HCT116 (cell line): ENCODE data around the gene PLA2G4C. TPM values are rescaled to one million over a fixed set of nuclear protein-coding genes. Genes with fewer than 3 reads are reported as not detected.
"Not testable (repeated sequence)": the region's sequence is repeated elsewhere in the genome, so short reads cannot be mapped to it uniquely, and the experiment has no call there.

ENCODE experiments used
- ATAC-seq: fragments of 200-7000 bp; cut with Tn5 transposase; 2 replicates; pipeline ENCODE4 v1.9.1; 2020; ENCODE audit warnings: mild to moderate bottlenecking, moderate library complexity
- BruUV-seq: library from RNA; stranded (reverse); fragments of 400-500 nt; replicated peaks from 2 replicates; lab custom pipeline; 2021; lab: Mats Ljungman, UMichigan
- CTCF ChIA-PET: fragments of 300-600 bp; sonication (Branson Sonifier 250); formaldehyde crosslinking; loops from one replicate; lab custom pipeline; 2021; ENCODE audit warnings: antibody characterized with exemption; lab: Charles Lee
- POLR2A ChIA-PET: fragments of 300-600, 350-600 bp; sonication (Branson Sonifier 250); formaldehyde crosslinking; loops from one replicate; lab custom pipeline; 2021; ENCODE audit warnings: antibody characterized with exemption; lab: Charles Lee
- RAD21 ChIA-PET, 2 experiments: fragments of 300-600 bp; sonication (Branson Sonifier 250); formaldehyde crosslinking; loops; one replicate each; lab custom pipeline; 2023; ENCODE audit warnings: low total read pairs in 2 of 2; ENCODE audit not compliant: uncharacterized antibody in 2 of 2, unreplicated experiment in 2 of 2, low non-redundant PET in 1 of 2; lab: Charles Lee
- DNase-seq: peaks from one replicate; pipeline ENCODE4 v3.0.0-alpha.2; 2010; ENCODE audit warnings: low read depth, low spot score
- H2AFZ ChIP-seq: fragments of 200-600 bp; shearing (Covaris generic), sonication (generic); 2 replicates; pipeline ENCODE4 v1.6.1; 2017; ENCODE audit warnings: low read depth, mixed run types, mixed read lengths, antibody characterized with exemption, low read length; ENCODE audit not compliant: poor library complexity, severe bottlenecking
- H3K27ac ChIP-seq: 2 replicates; pipeline ENCODE4 v1.5.1; 2012; ENCODE audit warnings: low read depth, low read length
- H3K27me3 ChIP-seq: fragments of 200-600 bp; sonication (generic); 2 replicates; pipeline ENCODE4 v1.6.1; 2016; ENCODE audit warnings: mixed run types, low read length, mixed read lengths; ENCODE audit not compliant: insufficient read depth
- H3K36me3 ChIP-seq, 2 experiments: fragments of 200-500 bp in 1 of 2; fragments of 200-600 bp in 1 of 2; sonication (Bioruptor generic) in 1 of 2; sonication (generic) in 1 of 2; 2 replicates each; pipeline versions ENCODE4 v1.5.1 to v1.6.1; 2014 to 2016; ENCODE audit warnings: low read length in 2 of 2, inconsistent platforms in 1 of 2, mixed read lengths in 1 of 2, mixed run types in 1 of 2; ENCODE audit not compliant: insufficient read depth in 2 of 2, control insufficient read depth in 1 of 2
- H3K4me1 ChIP-seq, 2 experiments: fragments of 200-600 bp in 1 of 2; sonication (generic) in 1 of 2; 2 replicates each; pipeline versions ENCODE4 v1.5.1 to v1.6.1; 2012 to 2017; ENCODE audit warnings: low read length in 2 of 2, inconsistent platforms in 1 of 2, mild to moderate bottlenecking in 1 of 2, mixed read lengths in 1 of 2, mixed run types in 1 of 2, moderate library complexity in 1 of 2; ENCODE audit not compliant: insufficient read depth in 2 of 2, control insufficient read depth in 1 of 2
- H3K4me2 ChIP-seq: fragments of 200-600 bp; sonication (generic); 2 replicates; pipeline ENCODE4 v1.6.1; 2017; ENCODE audit warnings: mixed run types, low read length, mixed read lengths
- H3K4me3 ChIP-seq, 2 experiments: fragments of 200-600 bp in 1 of 2; sonication (generic) in 1 of 2; replicated peaks in 1 of 2; 2 replicates each; pipeline ENCODE4 v1.5.1; 2011 to 2016; ENCODE audit warnings: low read length in 2 of 2, control low read depth in 1 of 2, low read depth in 1 of 2, mild to moderate bottlenecking in 1 of 2, mixed read lengths in 1 of 2, mixed run types in 1 of 2
- H3K79me2 ChIP-seq: fragments of 200-600 bp; sonication (generic); 2 replicates; pipeline ENCODE4 v1.6.1; 2017; ENCODE audit warnings: mild to moderate bottlenecking, mixed run types, low read length, moderate library complexity, mixed read lengths; ENCODE audit not compliant: insufficient read depth
- H3K9ac ChIP-seq: fragments of 200-600 bp; sonication (generic); 2 replicates; pipeline ENCODE4 v1.6.1; 2016; ENCODE audit warnings: low read length, mixed read lengths
- H3K9me2 ChIP-seq: fragments of 200-600 bp; sonication (generic), shearing (Covaris generic); 2 replicates; pipeline ENCODE4 v1.6.1; 2017; ENCODE audit warnings: mixed run types, mild to moderate bottlenecking, moderate library complexity; ENCODE audit not compliant: insufficient read depth
- H3K9me3 ChIP-seq, 2 experiments: fragments of 200-500 bp in 1 of 2; fragments of 200-600 bp in 1 of 2; sonication (Bioruptor generic) in 1 of 2; sonication (generic) in 1 of 2; 2 replicates each; pipeline ENCODE4 v1.6.1; 2014 to 2017; ENCODE audit warnings: low read length in 2 of 2, mixed read lengths in 2 of 2, inconsistent platforms in 1 of 2, low read depth in 1 of 2, mild to moderate bottlenecking in 1 of 2, mixed run types in 1 of 2, moderate library complexity in 1 of 2; ENCODE audit not compliant: control insufficient read depth in 1 of 2, insufficient read depth in 1 of 2
- H4K20me1 ChIP-seq: fragments of 200-600 bp; sonication (generic), shearing (Covaris generic); 2 replicates; pipeline ENCODE4 v1.6.1; 2017; ENCODE audit warnings: mixed run types, mild to moderate bottlenecking, moderate library complexity; ENCODE audit not compliant: insufficient read depth
- CTCF ChIP-seq, 3 experiments: fragments of 200-600 bp in 1 of 3; sonication (generic) in 1 of 3; IDR thresholded peaks in 2 of 3; conservative IDR thresholded peaks in 1 of 3; 2 replicates each; pipeline ENCODE4 v1.5.1; 2012 to 2017; ENCODE audit warnings: low read depth in 2 of 3, low read length in 2 of 3, antibody characterized with exemption in 1 of 3, borderline replicate concordance in 1 of 3, control low read depth in 1 of 3, mild to moderate bottlenecking in 1 of 3, mixed read lengths in 1 of 3, mixed run types in 1 of 3, moderate library complexity in 1 of 3; ENCODE audit not compliant: insufficient read depth in 1 of 3
- JUND ChIP-seq: IDR thresholded peaks from 2 replicates; pipeline ENCODE4 v1.6.1; 2012
- POLR2AphosphoS5 ChIP-seq: IDR thresholded peaks from 2 replicates; pipeline ENCODE4 v1.6.1; 2011; ENCODE audit warnings: mild to moderate bottlenecking, low read depth, low read length, moderate library complexity
- SP1 ChIP-seq: IDR thresholded peaks from 2 replicates; pipeline ENCODE4 v1.6.1; 2012; ENCODE audit warnings: low read depth
- YY1 ChIP-seq: IDR thresholded peaks from 2 replicates; pipeline ENCODE4 v1.6.1; 2011; ENCODE audit warnings: low read length, low read depth, moderate library complexity, mild to moderate bottlenecking; ENCODE audit not compliant: insufficient replicate concordance; ENCODE audit errors: extremely low read depth
- ZFX ChIP-seq: fragments of 450-650 bp; IDR thresholded peaks from 2 replicates; pipeline ENCODE4 v1.6.1; 2017
- intact Hi-C: fragments of 100-400 bp; cut with micrococcal nuclease; formaldehyde crosslinking; loops from 2 replicates; pipeline ENCODE4 v1.10.0; 2022
- total RNA-seq: library from RNA; stranded (reverse); gene quantifications from one replicate; pipeline ENCODE4 v1.2.1, GENCODE V29; 2021; ENCODE audit not compliant: unreplicated experiment

Gene PLA2G4C
- total RNA-seq, 1 experiment from 2014 or later: 1.7 TPM

DNA sequence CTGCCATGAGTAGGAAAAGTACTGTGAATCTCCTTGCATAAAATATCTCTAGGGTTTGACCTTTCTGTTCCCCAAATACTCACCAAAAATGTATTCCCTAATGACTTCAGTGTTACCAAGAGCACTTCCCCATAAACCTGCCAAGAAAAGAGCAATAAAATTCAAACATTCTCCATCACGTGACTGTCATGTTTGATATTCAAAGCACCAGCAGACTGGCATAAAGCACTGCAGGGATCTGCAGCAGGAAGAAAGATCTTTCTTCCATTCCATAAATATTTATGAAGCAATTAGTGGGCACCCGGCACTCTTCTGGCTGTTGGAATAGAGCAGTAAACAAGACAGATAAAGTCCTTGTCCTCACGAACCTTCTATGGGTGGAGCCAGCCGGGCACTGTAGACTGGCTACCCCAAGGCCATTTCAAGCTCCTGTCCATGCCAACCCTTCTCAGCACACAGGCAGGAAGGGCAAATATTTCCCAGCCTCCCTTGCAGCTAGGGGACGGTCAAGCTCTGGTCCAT, 20.3 kb downstream of the PLA2G4C start:
- POLR2A ChIA-PET: no interaction called here
- no peak overlapping the region for H3K4me3 ChIP-seq
- ATAC-seq: no peak
- BruUV-seq: no TSS peak
- TF ChIP-seq ZFX (no peak), YY1 (no peak), SP1 (no peak), CTCF (IDR thresholded peaks at IDR 0.05 in 2 of 3, conservative IDR thresholded peaks at IDR 0.05 in 1 of 3; ENCODE audit: borderline replicate concordance in 1 of 3, insufficient read depth in 1 of 3, low read depth in 2 of 3, low read length in 2 of 3) (no peak), JUND (no peak), POLR2AphosphoS5 (no peak)
- H3K27ac ChIP-seq: no peak overlapping the region
- no peaks in the 10 kb centered on the region for H3K27me3 ChIP-seq
- no peaks in the 10 kb centered on the region for H3K79me2 ChIP-seq
- no peak for DNase-seq
- no peak overlapping the region for H3K9ac ChIP-seq
- no peaks in the 10 kb centered on the region for H4K20me1 ChIP-seq
- H3K36me3 ChIP-seq: no peaks in the 10 kb centered on the region
- H3K9me2 ChIP-seq: no peaks in the 10 kb centered on the region
- intact Hi-C loops: no loop called here
- RAD21 ChIA-PET: no interaction called here
- no peak overlapping the region for H3K4me2 ChIP-seq
- peaks cover 8 to 16% of the 10 kb centered on the region in 2 experiments; a peak in 2 of 4 replicates for H3K4me1 ChIP-seq
- CTCF ChIA-PET: no interaction called here
- H3K9me3 ChIP-seq: peaks cover 0 to 4% of the 10 kb centered on the region in 2 experiments; a peak in 2 of 4 replicates
- H2AFZ ChIP-seq: no peak overlapping the region

DNA sequence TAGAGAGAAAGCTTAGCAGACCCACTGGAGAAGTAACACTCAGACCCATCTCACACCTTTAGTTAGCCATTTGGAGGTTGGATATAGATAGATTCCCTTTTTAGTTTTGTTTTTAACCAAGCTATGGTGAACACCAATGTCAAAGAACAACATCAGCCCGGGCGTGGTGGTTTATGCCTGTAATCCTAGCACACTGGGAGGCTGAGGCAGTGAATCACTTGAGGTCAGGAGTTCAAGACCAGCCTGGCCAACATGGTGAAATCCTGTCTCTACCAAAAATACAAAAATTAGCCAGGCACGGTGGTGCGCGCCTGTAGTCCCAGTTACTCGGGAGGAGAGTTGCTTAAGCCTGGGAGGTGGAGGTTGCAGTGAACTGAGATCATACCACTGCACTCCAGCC, 21.6 kb downstream of the PLA2G4C start:
- ATAC-seq, DNase-seq, H3K27ac ChIP-seq, RAD21 ChIA-PET, intact Hi-C loops, H3K9ac ChIP-seq, H4K20me1 ChIP-seq, CTCF ChIA-PET, H3K79me2 ChIP-seq, H3K4me3 ChIP-seq, BruUV-seq, H3K4me2 ChIP-seq, POLR2A ChIA-PET, H3K9me2 ChIP-seq, H2AFZ ChIP-seq, H3K27me3 ChIP-seq, H3K36me3 ChIP-seq, H3K9me3 ChIP-seq: not testable (repeated sequence)
- H3K4me1 ChIP-seq: peaks cover 8 to 16% of the 10 kb centered on the region in 2 experiments; a peak in 2 of 4 replicates
